BJ (cell line): ENCODE data around the gene KAT14. TPM values are rescaled to one million over a fixed set of nuclear protein-coding genes. Genes with fewer than 3 reads are reported as not detected.
"Not testable (repeated sequence)": the region's sequence is repeated elsewhere in the genome, so short reads cannot be mapped to it uniquely, and the experiment has no call there.

ENCODE experiments used
- CTCF ChIA-PET: fragments of 350-600 bp; formaldehyde crosslinking; extraction: SDS; loops from one replicate; lab custom pipeline; 2021; ENCODE audit warnings: antibody characterized with exemption, inconsistent platforms; lab: Yijun Ruan, JAX
- POLR2A ChIA-PET: fragments of 300-600 bp; sonication (Branson Sonifier 250); formaldehyde crosslinking; extraction: SDS; loops from one replicate; lab custom pipeline; 2021; ENCODE audit warnings: antibody characterized with exemption; lab: Charles Lee
- DNase-seq: peaks from one replicate; pipeline ENCODE4 v3.0.0-alpha.2; 2011; ENCODE audit warnings: low read depth
- H3K27me3 ChIP-seq: 2 replicates; pipeline ENCODE4 v1.6.0; 2011; ENCODE audit warnings: low read length; ENCODE audit not compliant: control insufficient read depth, insufficient read depth
- H3K36me3 ChIP-seq: 2 replicates; pipeline ENCODE4 v1.5.1; 2011; ENCODE audit warnings: low read length; ENCODE audit not compliant: control insufficient read depth, insufficient read depth
- H3K4me3 ChIP-seq: 2 replicates; pipeline ENCODE4 v1.5.1; 2011; ENCODE audit warnings: low read depth, mild to moderate bottlenecking, control low read depth, low read length
- CTCF ChIP-seq: IDR thresholded peaks from 2 replicates; pipeline ENCODE4 v1.5.1; 2011; ENCODE audit warnings: low read depth, mild to moderate bottlenecking, control low read depth, inconsistent platforms, low read length, moderate library complexity; ENCODE audit not compliant: insufficient read depth
- polyA plus RNA-seq: library from polyadenylated mRNA; depleted of rRNA; stranded (reverse); fragments of >200 nt; gene quantifications from 2 replicates; pipeline ENCODE4 v1.2.3, GENCODE V29; 2011; rRNA removed
- small RNA-seq: library from RNA; depleted of rRNA; stranded (forward); fragments of <200 nt; gene quantifications from one replicate; pipeline ENCODE3, GENCODE V24; 2012; ENCODE audit warnings: low replicate concordance, low read depth; ENCODE audit not compliant: insufficient read length

Gene KAT14
- polyA plus RNA-seq, 1 experiment = 9.8 TPM

- H3K36me3 ChIP-seq = no peaks in the 10 kb centered on the region
- no peak overlapping the region for H3K4me3 ChIP-seq
- no peak for TF ChIP-seq CTCF
- no peaks in the 10 kb centered on the region for H3K27me3 ChIP-seq
- POLR2A ChIA-PET = no interaction called here
- DNase-seq = no peak
- CTCF ChIA-PET = interaction anchor here (0.6 kb wide), 1 partner anchor 71 kb away, joined by 5 read pairs; no protein-coding TSS in a partner anchor
Measured at GRCh38 chr20:18223409-18223808, 85.7 kb downstream of the KAT14 start.

GRCh38 chr20:18224968-18225568, 87.4 kb downstream of the KAT14 start:
- no peak overlapping the region for H3K4me3 ChIP-seq
- ChIA-PET CTCF (interaction anchor here (0.9 to 1.1 kb wide), 2 partner anchors 13 to 23 kb away, joined by 3 to 4 read pairs; no protein-coding TSS in a partner anchor), POLR2A (no interaction called here)
- no peak for TF ChIP-seq CTCF
- H3K27me3 ChIP-seq = no peaks in the 10 kb centered on the region
- DNase-seq = peak; percentile 2
- no peaks in the 10 kb centered on the region for H3K36me3 ChIP-seq

- no peak for TF ChIP-seq CTCF
- ChIA-PET POLR2A (no interaction called here), CTCF (interaction anchor here (0.9 kb wide), 1 partner anchor 12 kb away, joined by 3 read pairs; no protein-coding TSS in a partner anchor)
- Histone ChIP-seq H3K36me3 (no peaks in the 10 kb centered on the region), H3K4me3 (no peak overlapping the region), H3K27me3 (no peaks in the 10 kb centered on the region)
- no peak for DNase-seq
Measured at GRCh38 chr20:18225632-18226031, 88.0 kb downstream of the KAT14 start.

GRCh38 chr20:18226741-18227140, 89.1 kb downstream of the KAT14 start:
- H3K36me3 ChIP-seq, H3K27me3 ChIP-seq, CTCF ChIA-PET, POLR2A ChIA-PET, H3K4me3 ChIP-seq, DNase-seq: not testable (repeated sequence)

- CTCF ChIA-PET = no interaction called here
Measured at GRCh38 chr20:18233408-18233943, 95.8 kb downstream of the KAT14 start.

More at GRCh38 chr20:18233408-18233943, 95.8 kb downstream of the KAT14 start:
- Histone ChIP-seq H3K27me3 (no peaks in the 10 kb centered on the region; the same call in 1 of the 2 replicates), H3K4me3 (no peak overlapping the region), H3K36me3 (no peaks in the 10 kb centered on the region)
- POLR2A ChIA-PET = no interaction called here
- no peak for TF ChIP-seq CTCF
- DNase-seq = no peak

Small RNAs within 50 kb of the gene (small RNA-seq; reads per million reads assigned to genes)
- gene RF00019 (not detected), gene RNU7-137P (not detected)

Other genes with a start within 250 kb of the KAT14 start
- gene SNX5, start 169.1 kb upstream of the KAT14 start, polyA plus RNA-seq = 52.7 and 91.1 TPM in 2 replicates
- 7.2 and 10.0 TPM in 2 replicates for gene MGME1, start 168.8 kb upstream of the KAT14 start, polyA plus RNA-seq
- gene OVOL2, start 79.9 kb upstream of the KAT14 start, polyA plus RNA-seq = not detected in 2 replicates
- 3.9 and 6.0 TPM in 2 replicates for gene PET117, start within 50 bp of the KAT14 start, polyA plus RNA-seq
- 13.9 and 18.6 TPM in 2 replicates for gene ZNF133, start 150.7 kb downstream of the KAT14 start, polyA plus RNA-seq